HG03066 (cell line): ENCODE data around the gene NAP1L5.
A peak's percentile ranks its signal among the peaks of the same experiment; 100 is the strongest.

Experiments used
- ATAC-seq: cut with Tn5 transposase; IDR thresholded peaks from one replicate; pipeline ENCODE4 v1.9.1; 2021; ENCODE audit warnings: low read depth; ENCODE audit not compliant: unreplicated experiment

NAP1L5 gene

GRCh38 chr4:88661739-88662138, 35.9 kb downstream of the NAP1L5 start:
- no peak for ATAC-seq

GRCh38 chr4:88660446-88661294, 37.0 kb downstream of the NAP1L5 start:
- no peak for ATAC-seq

- ATAC-seq = no peak
These were observed 37.8 kb downstream of the NAP1L5 start for GRCh38 chr4:88659890-88660208.

- peak; percentile 92 for ATAC-seq
These were observed 38.4 kb downstream of the NAP1L5 start for GRCh38 chr4:88659055-88659889.

- no peak for ATAC-seq
These were observed 42.4 kb downstream of the NAP1L5 start for GRCh38 chr4:88655226-88655625.

- no peak for ATAC-seq
These were observed 44.2 kb downstream of the NAP1L5 start for GRCh38 chr4:88653371-88653946.

GRCh38 chr4:88649716-88650115, 47.9 kb downstream of the NAP1L5 start:
- ATAC-seq = no peak

- no peak for ATAC-seq
These were observed 50.9 kb downstream of the NAP1L5 start for GRCh38 chr4:88646528-88647280.

- ATAC-seq = no peak
These were observed 51.6 kb downstream of the NAP1L5 start for GRCh38 chr4:88645994-88646393.
